MV-4-11 (cell line): ENCODE results near the gene SNAPC4.
A peak's percentile ranks its signal among the peaks of the same experiment; 100 is the strongest.

Source experiments
- DNase-seq: peaks from one replicate; lab custom pipeline; 2025; lab: John Stamatoyannopoulos, UW

SNAPC4 gene

DNA sequence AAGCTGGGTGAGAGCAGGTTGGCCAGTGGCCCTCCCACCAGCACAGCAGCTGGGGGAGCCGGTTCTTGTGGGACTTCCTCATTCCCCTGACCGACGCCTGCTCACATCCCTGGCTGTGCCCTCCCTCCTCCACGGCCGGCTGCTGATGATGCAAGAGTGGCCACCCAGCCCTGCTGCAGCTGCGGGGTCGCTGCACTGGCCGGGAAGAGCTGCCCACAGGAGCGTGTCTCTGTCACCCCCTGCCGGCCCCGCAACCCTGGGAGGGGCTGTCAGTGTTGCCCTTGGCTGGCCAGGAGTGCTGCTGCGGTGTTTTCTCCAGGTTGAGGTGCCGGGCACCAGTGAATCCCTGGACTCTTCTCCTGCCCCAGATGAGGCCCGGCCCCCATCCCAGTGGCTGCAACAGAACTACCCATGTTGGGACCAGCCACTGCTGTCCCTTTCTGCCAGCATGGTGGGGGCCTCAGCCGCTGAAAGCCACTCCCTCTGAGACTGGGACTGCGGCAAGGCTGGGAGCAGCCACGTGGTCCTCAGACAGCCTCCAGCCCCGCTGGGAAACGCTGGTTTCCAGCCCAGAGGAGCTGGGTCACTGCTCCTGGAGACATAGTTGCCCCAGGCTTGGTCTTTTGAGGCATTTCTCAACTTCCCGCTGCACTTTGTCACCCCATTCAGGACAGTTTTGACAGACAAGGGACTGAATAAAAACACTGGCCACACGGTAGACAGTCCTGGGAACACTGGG, 27.2 kb downstream of the SNAPC4 start:
- DNase-seq, result peak; percentile 94

DNA sequence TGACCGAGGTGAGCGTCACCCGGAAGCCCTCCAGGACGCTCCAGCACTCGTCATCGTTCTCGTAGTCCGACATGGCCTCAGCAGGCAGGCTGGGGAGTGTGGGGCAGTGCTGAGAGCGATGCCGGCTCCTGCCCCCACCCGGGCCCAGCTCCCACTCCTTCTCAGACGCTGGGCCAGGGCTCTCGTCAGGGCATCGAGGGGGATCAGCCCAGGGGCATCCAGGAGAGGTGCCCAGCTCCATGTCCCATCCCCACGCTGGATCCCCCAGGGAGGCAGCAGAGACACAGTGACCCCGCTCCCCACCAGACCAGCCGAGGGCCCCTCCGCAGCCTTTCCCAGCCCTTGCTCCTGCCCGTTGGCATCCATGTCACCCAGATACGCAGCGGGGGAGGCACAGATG, 28.0 kb downstream of the SNAPC4 start:
- DNase-seq, result no peak

DNA sequence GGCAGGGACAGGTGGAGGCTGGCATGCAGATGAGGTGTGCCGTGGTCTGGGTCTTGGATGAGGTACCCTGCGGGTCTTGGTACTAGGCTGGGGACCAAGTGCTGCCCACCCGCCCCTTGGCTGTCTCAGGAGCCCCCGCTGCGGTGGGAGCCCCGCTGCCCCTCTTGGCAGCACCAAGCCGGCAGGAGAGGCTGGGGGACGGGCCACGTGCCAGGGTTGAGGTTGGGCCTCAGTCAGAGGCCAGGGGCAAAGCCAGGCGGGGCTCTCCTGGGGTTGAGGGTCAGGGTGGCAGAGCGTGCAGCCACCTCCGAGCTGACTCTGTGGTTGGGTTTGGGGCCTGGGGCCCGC, 28.5 kb downstream of the SNAPC4 start:
- no peak for DNase-seq

DNA sequence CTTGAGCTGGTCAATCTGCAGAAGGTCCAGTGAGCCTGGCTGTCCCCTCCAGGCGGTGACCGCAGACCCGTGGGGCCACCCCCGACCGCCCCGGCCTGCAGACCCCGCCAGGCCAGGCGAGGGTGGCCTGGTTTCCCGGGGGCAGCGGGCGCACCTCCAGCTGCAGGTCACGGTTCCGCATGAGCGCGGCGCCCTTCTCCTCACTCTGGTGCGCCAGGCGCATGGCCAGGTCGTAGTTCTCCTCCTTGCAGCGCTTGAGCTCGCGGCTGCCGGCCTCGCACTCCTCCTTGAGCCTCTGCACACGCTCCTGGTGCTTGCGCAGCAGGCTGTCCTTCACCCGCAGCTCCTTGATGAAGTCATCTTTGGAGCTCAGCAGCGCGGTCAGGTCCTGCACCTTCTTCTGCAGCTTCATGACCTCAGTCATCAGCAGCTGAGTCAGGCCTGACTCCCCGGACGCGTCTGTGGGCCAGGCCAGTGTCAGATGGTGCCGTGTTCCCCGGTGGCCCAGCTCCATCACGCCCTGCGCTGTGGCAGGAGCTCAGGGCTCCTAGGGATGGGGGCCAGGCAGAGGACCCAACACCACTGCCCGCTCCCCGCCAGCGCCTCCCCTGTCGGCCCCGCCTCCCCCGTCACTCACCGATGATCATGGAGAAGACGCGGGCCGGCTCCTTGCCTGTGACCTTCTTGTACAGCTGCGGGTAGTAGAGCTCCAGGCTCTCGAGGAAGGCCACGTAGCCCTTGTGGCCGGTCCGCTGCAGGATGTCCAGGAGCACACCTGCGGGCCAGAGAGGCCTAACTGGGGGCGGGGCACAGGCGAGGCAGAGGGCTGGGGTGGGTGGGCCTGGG, 29.1 kb downstream of the SNAPC4 start:
- no peak for DNase-seq

DNA sequence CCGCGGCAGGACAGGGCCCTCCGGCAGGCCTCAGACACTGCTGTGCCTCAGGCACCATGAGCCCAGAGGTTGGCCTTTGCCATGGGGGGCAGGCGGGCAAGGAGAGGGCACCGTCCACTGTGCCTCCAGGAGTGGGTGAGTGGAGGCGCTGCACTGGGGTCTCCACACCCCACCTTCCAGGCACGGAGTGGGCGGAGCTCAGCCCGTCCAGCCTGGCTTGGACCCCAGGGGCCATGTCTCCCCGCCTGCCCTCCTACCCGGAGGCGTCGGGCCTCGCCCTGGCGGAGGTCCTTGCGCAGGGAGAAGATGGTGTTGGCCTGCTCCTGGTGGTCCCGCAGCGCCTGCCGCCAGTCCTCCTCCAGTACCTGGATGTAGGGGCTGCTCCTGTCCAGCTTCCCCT, 29.9 kb downstream of the SNAPC4 start:
- no peak for DNase-seq

DNA sequence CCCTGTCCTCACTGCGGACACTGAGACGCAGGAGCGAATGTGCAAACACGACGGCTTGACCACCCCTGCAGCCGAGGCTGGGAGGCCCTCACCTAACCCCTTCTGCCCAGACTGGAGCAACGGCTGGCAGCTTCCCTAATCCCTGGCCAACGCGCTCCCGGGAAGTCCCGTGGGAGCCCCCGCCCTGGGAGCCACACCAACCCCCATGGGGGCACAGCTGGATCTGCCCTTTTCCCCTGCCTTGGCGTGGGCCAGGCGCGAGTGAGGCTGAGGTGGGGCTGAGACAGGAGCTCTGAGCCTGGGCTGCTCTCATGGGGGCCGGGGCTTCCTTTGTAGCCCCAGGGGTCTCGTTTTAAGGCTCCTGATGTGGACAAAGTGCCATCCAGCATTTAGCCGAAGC, 31.8 kb downstream of the SNAPC4 start:
- DNase-seq, result no peak

DNA sequence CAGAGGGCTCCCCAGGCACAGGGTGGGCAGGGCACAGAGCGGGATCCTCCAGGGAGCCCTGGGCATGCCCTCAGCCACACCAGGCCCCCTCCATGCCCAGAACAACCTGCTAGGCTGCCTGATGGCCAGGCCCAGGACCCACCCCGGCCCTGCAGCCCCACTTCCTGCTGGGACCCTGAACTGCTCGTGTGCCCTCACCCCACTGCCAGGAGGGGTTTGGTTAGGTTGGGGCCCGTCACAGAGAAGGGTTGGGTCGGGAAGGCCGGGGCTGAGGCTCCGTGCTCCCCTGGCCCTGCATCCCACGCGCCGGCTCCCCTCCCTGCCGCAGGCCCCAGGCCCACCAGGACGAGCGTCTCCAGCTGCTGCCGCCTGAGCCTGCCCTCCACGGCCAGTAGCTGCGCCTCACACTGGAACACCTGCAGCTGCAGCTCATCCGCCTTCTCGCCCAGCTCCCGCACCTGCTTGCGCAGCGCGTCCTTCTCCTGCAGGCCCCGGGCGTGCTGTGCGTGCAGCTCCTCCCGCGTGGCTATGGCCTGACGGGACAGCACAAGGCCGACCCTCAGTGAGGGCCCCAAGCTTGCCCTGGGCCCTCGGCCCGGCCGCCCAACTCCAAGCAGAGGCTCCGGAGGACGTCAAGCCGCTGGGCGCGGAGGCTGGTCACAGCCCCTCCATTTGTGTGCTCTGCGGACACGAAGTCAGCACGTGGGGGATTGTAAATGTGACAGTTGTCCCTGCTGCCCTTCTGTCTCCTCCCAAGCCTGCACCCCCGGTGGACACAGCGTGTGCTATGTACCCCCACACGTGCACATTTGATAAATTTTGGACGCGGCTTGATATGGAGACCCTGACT, 32.4 kb downstream of the SNAPC4 start:
- DNase-seq, result no peak

DNA sequence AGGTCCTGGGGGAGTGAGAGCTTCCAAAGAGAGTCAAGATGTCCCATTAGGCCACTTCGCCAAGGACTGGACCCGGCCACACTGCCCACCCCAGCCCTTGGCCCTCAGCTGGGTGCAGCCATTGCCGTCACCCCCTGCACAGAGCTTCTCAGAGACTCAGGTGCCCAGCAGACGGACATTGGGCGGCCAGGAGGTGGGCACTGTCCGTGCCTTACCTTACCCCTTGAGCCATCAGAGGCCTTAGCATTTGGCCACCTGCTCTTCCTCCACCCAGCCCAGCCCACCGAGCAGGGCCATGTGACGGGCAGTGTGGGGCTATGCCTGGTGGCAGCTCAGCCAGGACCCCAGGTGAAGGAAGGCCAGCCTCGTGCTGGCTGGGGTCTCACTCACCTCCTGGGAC, 33.1 kb downstream of the SNAPC4 start:
- DNase-seq, result no peak

DNA sequence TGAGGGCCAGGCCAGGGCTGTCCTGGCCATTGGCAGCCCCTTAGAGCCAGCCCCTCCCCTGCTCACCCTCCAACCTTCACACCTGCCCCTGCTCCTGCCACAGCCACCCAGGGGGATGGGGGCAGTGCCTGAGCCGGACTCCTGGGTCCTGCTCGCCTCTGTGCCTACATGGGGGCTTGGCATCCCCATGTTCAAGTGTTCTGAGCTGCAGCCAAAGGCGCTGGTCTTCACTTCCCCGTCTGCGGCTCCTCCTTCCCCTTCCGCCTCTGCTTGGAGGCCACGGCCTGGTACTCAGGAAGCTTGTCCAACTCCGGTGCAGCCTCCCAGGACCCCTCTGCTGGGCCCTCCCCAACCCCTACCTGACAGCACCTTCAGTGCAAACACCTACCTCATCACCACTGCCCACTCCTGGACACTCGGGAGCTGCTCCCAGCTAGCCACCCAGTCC, 34.2 kb downstream of the SNAPC4 start:
- peak; percentile 71 for DNase-seq

DNA sequence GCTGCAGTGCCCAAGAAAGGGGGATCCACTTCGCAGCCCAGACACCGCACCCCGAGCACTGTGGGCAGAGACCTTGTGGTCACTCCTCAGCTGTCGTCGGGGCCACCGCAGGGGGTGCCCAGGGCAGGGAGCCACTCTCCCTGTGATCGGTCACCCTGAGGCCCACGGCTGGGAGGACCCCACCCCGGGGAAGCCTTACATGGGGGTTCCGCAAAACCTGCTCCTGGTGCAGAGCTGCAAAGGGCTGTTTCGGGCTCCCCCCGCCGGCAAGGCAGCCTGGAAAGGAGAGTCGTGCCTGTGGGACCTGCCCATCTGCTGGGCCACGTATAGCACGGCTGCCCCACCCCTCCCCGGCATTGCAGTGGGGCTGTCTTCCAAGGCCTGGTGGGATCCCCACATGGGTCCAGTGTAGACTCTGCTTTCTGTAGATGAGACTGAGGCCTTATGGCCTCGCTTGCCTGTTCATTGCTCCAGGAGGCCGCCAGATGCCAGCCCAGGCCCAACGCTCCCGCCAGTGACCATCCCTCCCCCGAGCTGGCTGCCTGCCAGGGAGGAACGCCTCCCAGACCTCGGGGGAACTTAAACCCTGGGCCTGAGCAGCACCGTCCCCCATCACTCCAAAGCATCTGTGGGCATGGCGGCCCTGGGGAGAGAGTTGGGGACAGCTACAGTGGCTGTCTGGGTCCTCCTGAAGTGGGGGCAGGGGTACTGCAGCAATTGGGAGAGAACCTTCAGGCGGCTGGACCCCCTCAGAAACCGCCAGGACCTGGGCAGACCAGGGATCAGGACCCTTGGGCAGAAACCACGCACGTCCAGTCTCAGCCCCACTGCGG, 34.8 kb downstream of the SNAPC4 start:
- DNase-seq, result peak; percentile 13

DNA sequence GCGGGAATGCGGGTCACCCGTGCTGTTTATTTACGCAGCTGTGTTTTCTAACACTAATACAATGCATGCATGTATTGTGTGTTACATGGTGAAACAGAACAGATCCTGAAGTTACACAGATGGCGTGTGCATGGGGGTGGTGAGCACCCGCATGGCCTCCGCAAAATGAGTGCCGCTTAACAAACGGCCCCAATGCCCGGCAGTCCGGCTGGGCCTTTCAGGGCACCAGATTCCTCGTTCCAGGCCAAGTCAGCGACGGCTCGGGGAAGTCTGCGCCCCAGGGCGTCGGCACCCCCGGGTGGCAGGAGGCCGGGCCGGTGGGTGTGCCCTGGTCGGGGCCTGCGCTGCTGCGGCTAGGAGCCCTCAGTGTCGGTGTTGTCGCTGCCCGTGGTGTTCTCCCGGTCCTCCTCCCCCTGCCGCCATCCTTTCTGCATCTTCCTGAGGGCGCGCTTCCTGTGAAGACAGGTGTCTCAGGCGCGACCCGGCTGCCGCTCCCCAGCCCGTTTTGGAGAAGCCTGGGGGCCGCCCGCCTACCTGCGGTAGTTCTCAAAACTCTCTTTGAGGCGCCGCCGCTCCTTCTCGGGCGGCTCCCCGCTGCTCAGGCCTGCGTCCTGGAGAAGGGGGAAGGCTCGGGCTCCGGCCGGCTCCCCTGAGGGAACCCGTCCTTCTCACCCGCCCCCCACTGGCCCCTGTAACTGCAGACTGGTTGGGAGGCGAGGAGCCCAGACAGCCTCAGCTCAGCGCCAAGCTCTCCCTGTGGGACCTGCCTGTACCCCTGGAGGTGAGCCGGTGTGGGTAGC, 35.8 kb downstream of the SNAPC4 start:
- no peak for DNase-seq

DNA sequence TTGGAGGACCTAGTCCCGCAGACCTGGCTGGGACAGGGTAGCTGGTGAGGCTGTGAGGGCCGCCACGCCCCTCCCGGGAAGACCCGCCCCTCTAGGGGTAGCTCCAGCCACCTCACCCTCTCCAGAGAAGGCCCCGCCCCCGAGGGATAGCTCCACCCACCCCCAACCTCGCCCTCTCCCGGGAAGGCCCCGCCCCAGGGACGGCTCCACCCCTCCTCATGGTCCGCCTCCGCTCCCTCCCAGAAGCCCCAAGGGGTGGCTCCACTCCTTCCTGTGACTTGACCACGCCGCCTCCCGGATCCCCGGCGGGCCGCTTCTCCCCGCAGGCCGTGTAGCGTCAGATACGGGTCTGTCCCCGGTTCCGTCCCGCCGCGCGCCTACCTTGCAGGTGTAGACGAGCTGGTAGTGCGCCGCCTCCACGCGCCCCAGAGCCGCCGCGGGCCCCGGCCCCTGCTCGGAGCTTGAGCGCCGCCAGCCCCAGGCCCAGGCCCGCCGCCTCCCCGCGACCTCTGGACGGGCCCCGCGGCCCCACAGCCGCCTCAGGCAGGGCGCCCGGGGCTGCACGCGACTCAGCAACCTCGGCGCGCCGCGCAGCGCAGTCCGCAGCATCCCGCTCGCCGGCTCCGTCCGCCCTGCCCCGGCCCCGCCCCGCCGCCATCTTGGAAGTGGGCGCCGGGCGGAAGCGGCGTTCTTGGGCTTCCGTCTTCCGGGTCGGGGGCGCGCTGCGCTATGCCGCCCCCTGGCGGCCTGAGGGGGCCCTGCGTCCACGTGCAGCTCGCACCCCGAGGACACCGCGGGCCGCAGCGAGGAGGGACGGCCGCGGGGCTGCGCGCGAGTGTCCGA, 36.6 kb downstream of the SNAPC4 start, which contains the start of gene DNLZ:
Gene DNLZ, minus strand, starts transcription at position 639 of the 843 bp plus-strand sequence. Its CDS starts 30 bp downstream, at position 609.
- peak; percentile 86 for DNase-seq

DNA sequence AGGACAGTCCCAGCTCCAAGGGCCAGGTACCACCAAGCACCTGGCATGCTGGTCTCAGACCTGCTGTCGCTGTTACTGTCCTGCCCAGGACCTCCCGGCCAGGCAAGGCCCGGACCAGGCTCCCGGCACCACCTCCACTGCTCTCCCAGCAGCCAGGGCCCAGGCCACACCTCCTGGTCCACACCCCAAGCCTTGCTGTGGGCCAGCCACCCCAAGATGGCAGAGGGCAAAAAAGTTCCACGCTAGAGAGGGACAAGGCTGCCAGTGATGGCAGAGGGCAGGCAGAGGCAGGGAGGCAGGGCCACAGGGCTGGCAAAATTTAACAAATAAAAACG, 37.6 kb downstream of the SNAPC4 start:
- no peak for DNase-seq

DNA sequence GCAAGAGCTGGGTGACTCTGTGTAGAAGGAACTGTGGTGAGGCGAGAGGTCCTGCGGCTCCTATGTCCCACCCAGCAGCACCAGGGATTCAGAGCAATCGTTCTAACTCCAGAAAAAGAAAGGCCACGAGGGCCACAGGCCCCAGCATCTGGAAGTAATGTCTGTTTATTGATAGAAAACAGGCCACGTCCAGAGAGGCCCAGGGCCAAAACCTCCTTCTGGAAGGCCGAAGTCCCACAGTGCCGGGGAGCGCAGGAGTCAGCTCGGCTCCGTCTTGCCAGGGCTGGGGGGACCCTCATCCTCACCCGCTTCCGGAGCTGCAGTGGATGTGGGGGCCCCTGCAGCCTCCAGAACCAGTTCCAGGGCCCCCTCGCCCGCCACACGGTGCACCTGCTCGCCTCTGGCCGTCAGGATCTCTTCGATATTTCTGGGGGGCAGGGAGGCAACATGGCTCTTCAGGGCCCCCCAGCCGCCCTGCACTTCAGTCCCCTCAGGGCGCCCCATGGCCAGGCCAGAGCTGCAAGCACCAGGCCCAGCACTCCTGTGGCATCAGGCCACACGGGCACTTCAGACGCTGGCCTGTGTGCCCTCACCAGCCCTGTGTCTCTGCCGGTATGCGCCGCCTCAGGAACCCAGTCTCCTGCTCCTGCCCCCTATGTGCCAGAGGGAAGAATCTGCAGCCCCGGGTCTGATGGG, 38.1 kb downstream of the SNAPC4 start:
- DNase-seq, result no peak

DNA sequence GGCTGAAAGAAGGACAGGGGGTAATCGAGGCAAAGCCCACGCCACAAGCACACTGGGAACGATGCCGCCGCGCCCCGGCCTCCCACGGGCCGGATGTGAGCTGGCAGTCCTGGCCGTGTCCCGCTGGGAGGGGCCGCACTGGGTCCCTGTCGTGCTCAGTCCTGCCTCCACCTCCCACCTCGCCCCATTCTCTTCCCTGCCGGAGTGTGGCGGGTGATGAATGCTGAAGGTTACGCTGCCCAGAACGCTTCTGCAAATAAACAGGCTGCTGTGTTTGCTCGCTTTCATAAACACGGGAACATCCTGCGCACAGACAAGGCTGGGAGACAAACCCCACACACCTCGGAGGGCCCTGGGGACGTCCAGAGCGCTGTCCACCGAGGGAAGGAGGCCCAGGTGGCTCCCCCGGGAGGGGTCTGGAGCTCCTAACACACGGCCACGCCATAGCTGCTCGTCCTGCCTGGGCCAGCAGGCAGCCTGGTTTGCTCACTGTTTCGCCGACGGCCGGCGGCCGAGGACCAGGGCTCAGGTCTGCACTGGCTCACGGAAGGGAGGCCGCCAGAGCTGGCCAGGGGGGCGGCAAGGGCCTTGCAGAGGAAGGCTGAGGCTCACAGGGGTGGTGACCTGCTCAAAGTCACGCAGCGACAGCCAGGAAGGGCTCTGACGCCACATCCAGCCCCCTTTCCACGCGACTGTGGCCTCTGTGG, 38.8 kb downstream of the SNAPC4 start:
- no peak for DNase-seq

DNA sequence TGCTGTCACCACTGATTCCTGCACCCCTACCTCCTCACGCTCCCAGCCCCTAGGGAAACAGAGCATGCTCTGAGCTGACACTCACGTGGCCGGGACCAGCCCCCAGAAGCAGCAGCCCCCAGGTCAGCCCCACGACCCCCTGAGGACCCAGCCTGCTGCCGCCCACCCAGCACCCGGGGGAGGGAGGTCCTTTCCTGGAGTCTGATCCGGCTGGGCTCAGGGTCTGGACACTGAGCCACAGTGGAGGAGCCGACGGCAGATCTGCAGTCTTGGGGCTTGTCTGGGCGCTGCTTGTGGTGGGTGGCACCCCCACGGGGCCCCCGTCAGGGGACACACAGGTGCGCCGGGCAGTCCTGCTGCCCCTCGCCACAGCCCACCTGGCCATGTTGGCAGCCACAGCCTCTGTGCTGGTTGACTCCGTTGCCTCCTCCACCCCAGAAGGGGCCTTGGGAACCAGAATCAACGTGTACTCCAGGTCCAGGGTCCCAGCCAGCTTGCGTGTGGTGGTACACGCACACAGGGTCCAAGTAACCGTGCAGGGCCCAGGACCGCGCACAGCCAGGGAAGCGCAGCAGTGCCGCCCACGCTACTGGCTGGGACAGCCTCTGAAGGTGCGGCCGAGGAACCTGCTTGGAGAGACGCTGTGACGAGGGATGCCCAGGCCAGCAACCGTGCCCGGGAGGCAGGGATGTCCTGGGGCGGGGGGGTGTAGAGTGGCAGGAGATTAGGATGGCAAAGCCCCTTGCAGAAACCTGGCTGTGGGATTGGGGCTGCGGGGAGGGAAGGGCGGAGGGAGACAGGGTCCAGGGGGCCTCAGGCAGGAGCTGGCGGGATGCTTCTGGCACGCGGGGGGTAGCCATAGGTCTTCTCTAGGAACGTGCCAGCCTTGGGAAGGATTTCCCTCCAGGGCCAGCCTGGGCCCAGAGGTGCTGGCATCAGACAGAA, 39.9 kb downstream of the SNAPC4 start:
- DNase-seq, result no peak

DNA sequence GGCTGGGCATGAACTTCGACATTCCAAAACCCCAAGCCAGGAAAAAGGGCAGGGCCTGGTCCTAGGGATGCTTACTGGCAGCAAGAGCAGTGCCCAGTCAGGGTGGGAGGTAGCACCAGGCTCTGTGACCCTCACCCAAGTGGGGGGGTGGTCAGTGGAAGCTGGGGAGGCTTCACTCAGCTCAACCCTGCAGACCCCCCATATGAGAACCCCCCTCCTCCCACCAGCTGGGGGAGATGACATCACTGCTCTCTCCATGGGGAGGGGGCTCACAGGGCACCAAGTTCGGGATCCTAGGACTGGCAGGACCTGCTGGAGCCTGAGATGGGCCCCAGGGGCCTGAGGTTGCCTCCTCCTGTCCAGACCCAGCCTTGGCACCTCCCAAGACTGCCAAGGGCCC, 41.1 kb downstream of the SNAPC4 start:
- no peak for DNase-seq
